Lower lobe of right lung (tissue), 2 donors: Measurements from ENCODE around the gene AMZ1. TPM values are rescaled to one million over a fixed set of nuclear protein-coding genes. Genes with fewer than 3 reads are reported as not detected.
"Not testable (repeated sequence)": the region's sequence is repeated elsewhere in the genome, so short reads cannot be mapped to it uniquely, and the experiment has no call there.

ENCODE experiments used
- ATAC-seq, 2 donors: fragments of 200-7000 bp; cut with Tn5 transposase; one replicate each; pipeline ENCODE4 v1.9.1; 2020 to 2022; ENCODE audit warnings: mild to moderate bottlenecking in 2 of 2, moderate library complexity in 2 of 2
- DNase-seq: peaks from one replicate; pipeline ENCODE4 v3.0.0-alpha.2; 2020
- H3K27ac ChIP-seq: fragments of 200-600 bp; one replicate; pipeline ENCODE4 v1.8.0; 2022
- H3K27me3 ChIP-seq: fragments of 200-600 bp; one replicate; pipeline ENCODE4 v1.8.0; 2022; ENCODE audit warnings: low read depth
- H3K36me3 ChIP-seq: fragments of 200-600 bp; one replicate; pipeline ENCODE4 v1.8.0; 2022; ENCODE audit warnings: mild to moderate bottlenecking
- H3K4me1 ChIP-seq: fragments of 200-600 bp; one replicate; pipeline ENCODE4 v1.8.0; 2022
- H3K4me3 ChIP-seq: fragments of 200-600 bp; one replicate; pipeline ENCODE4 v1.8.0; 2022; ENCODE audit warnings: mild to moderate bottlenecking
- H3K9me3 ChIP-seq: fragments of 200-600 bp; one replicate; pipeline ENCODE4 v1.8.0; 2022
- CTCF ChIP-seq: fragments of 200-600 bp; IDR thresholded peaks from one replicate; pipeline ENCODE4 v1.8.0; 2022; ENCODE audit warnings: antibody characterized with exemption, mild to moderate bottlenecking
- intact Hi-C: fragments of 100-400 bp; cut with DNase I; formaldehyde crosslinking; loops from one replicate; pipeline ENCODE4 v1.11.0; 2022
- total RNA-seq: library from RNA; stranded (reverse); fragmentation: NEBNext Ultra II Directional; extraction: Animal tissue kit (Norgen Biotek cat#: 25700); gene quantifications from one replicate; pipeline ENCODE4 v1.2.1, GENCODE V29; 2021
- donor health status: DM: no; HTN: yes; CAD: no; lungs with severe emphysema.

Gene AMZ1
- total RNA-seq, 1 donor from 2014 or later, result 0.47 TPM

GRCh38 chr7:2737771-2738540 is 50.0 kb downstream of the AMZ1 start:
- Histone ChIP-seq H3K4me1 (peaks cover 35% of the 10 kb centered on the region), H3K36me3 (no peaks in the 10 kb centered on the region), H3K4me3 (no peak overlapping the region), H3K9me3 (no peaks in the 10 kb centered on the region), H3K27me3 (no peaks in the 10 kb centered on the region), H3K27ac (no peak overlapping the region)
- no peak for TF ChIP-seq CTCF
- peak; percentile 22 to 44 for ATAC-seq
- intact Hi-C loops, result no loop called here
- no peak for DNase-seq

- H3K4me3 ChIP-seq, result no peak overlapping the region
- H3K27me3 ChIP-seq, result no peaks in the 10 kb centered on the region
- TF ChIP-seq CTCF, result no peak
- H3K4me1 ChIP-seq, result peaks cover 27% of the 10 kb centered on the region
- DNase-seq (no peak), ATAC-seq (no peak)
- no peaks in the 10 kb centered on the region for H3K36me3 ChIP-seq
- intact Hi-C loops, result no loop called here
- H3K27ac ChIP-seq, result no peak overlapping the region
- H3K9me3 ChIP-seq, result no peaks in the 10 kb centered on the region
Measured at GRCh38 chr7:2738766-2739549, 51.0 kb downstream of the AMZ1 start.

- DNase-seq, intact Hi-C loops, ATAC-seq, H3K27ac ChIP-seq, H3K4me3 ChIP-seq, H3K36me3 ChIP-seq, H3K4me1 ChIP-seq, H3K27me3 ChIP-seq, H3K9me3 ChIP-seq: not testable (repeated sequence)
Measured at GRCh38 chr7:2743523-2744185, 55.7 kb downstream of the AMZ1 start.

- H3K36me3 ChIP-seq, H3K27me3 ChIP-seq, H3K27ac ChIP-seq, H3K9me3 ChIP-seq, H3K4me1 ChIP-seq, ATAC-seq, intact Hi-C loops, H3K4me3 ChIP-seq, DNase-seq: not testable (repeated sequence)
Measured at GRCh38 chr7:2748684-2749083, 60.7 kb downstream of the AMZ1 start.

GRCh38 chr7:2750004-2750407 is 62.0 kb downstream of the AMZ1 start:
- H3K27ac ChIP-seq, result no peak overlapping the region
- no peaks in the 10 kb centered on the region for H3K9me3 ChIP-seq
- no peak overlapping the region for H3K4me3 ChIP-seq
- DNase-seq (no peak), ATAC-seq (no peak)
- intact Hi-C loops, result no loop called here
- H3K36me3 ChIP-seq, result no peaks in the 10 kb centered on the region
- H3K4me1 ChIP-seq, result no peaks in the 10 kb centered on the region
- no peak for TF ChIP-seq CTCF
- no peaks in the 10 kb centered on the region for H3K27me3 ChIP-seq

GRCh38 chr7:2751086-2751485 is 63.1 kb downstream of the AMZ1 start:
- no peaks in the 10 kb centered on the region for H3K4me1 ChIP-seq
- no peaks in the 10 kb centered on the region for H3K36me3 ChIP-seq
- no peak for ATAC-seq
- no peak overlapping the region for H3K27ac ChIP-seq
- intact Hi-C loops, result no loop called here
- H3K9me3 ChIP-seq, result no peaks in the 10 kb centered on the region
- no peak for TF ChIP-seq CTCF
- H3K27me3 ChIP-seq, result no peaks in the 10 kb centered on the region
- DNase-seq, result no peak
- H3K4me3 ChIP-seq, result no peak overlapping the region
